WTC11 (cell line): ENCODE data around the gene CYP27A1. TPM values are rescaled to one million over a fixed set of nuclear protein-coding genes. Genes with fewer than 3 reads are reported as not detected.

Experiments used
- ATAC-seq: fragments of 200-7000 bp; cut with Tn5 transposase; 2 replicates; pipeline ENCODE4 v1.10.0; 2021; ENCODE audit warnings: mild to moderate bottlenecking, moderate library complexity
- CTCF ChIA-PET: fragments of 300-600 bp; sonication (Branson Sonifier 250); formaldehyde crosslinking; loops from one replicate; lab custom pipeline; 2021; ENCODE audit warnings: antibody characterized with exemption; lab: Charles Lee
- POLR2A ChIA-PET: fragments of 350-600 bp; sonication (Branson Sonifier 250); formaldehyde crosslinking; loops from one replicate; lab custom pipeline; 2021; ENCODE audit warnings: antibody characterized with exemption; lab: Charles Lee
- DNase-seq: peaks from one replicate; pipeline ENCODE4 v3.0.0; 2021; ENCODE audit warnings: low spot score
- H3K27ac Mint-ChIP-seq: 2 replicates; pipeline ENCODE4 v1.8.0; 2021; ENCODE audit warnings: mixed read lengths
- H3K27me3 Mint-ChIP-seq: 2 replicates; pipeline ENCODE4 v1.8.0; 2021; ENCODE audit warnings: low read depth, mild to moderate bottlenecking, moderate library complexity, mixed read lengths
- H3K36me3 Mint-ChIP-seq: 2 replicates; pipeline ENCODE4 v1.8.0; 2021; ENCODE audit warnings: mixed read lengths
- H3K4me1 Mint-ChIP-seq: 2 replicates; pipeline ENCODE4 v1.8.0; 2022; ENCODE audit warnings: mixed read lengths
- H3K4me3 Mint-ChIP-seq: 2 replicates; pipeline ENCODE4 v1.8.0; 2021; ENCODE audit warnings: mild to moderate bottlenecking, moderate library complexity, mixed read lengths
- H3K9me3 Mint-ChIP-seq: 2 replicates; pipeline ENCODE4 v1.8.0; 2021; ENCODE audit warnings: mixed read lengths
- E2F4 ChIP-seq: sonication (generic); formaldehyde crosslinking; IDR thresholded peaks from 2 replicates; pipeline ENCODE4 v1.8.1; 2022; ENCODE audit warnings: low read depth, mild to moderate bottlenecking, moderate library complexity, missing genetic modification reagents, borderline replicate concordance
- ESRRA ChIP-seq: sonication (generic); formaldehyde crosslinking; IDR thresholded peaks from 2 replicates; pipeline ENCODE4 v1.8.1; 2022; ENCODE audit warnings: mild to moderate bottlenecking, missing genetic modification reagents, borderline replicate concordance
- GRHL2 ChIP-seq: fragments of 250-450 bp; sonication (Bioruptor Pico); IDR thresholded peaks from 2 replicates; pipeline ENCODE4 v1.8.0; 2022; ENCODE audit warnings: mild to moderate bottlenecking, moderate library complexity; ENCODE audit not compliant: insufficient replicate concordance, severe bottlenecking
- GTF2I ChIP-seq: fragments of 250-450 bp; sonication (Bioruptor Pico); conservative IDR thresholded peaks from 2 replicates; pipeline ENCODE4 v1.4.0; 2021; ENCODE audit warnings: mild to moderate bottlenecking
- NFYB ChIP-seq: sonication (generic); formaldehyde crosslinking; conservative IDR thresholded peaks from 2 replicates; pipeline ENCODE4 v1.8.0; 2022; ENCODE audit warnings: low read depth, missing genetic modification reagents
- ZBTB21 ChIP-seq: sonication (generic); formaldehyde crosslinking; IDR thresholded peaks from 2 replicates; pipeline ENCODE4 v1.8.1; 2023; ENCODE audit warnings: mild to moderate bottlenecking, missing genetic modification reagents, borderline replicate concordance
- ZNF425 ChIP-seq: fragments of 250-450 bp; sonication (Bioruptor Pico); conservative IDR thresholded peaks from 2 replicates; pipeline ENCODE4 v1.9.0; 2021; ENCODE audit warnings: mild to moderate bottlenecking
- total RNA-seq: library from RNA; stranded (reverse); gene quantifications from 3 replicates; pipeline ENCODE4 v1.2.3, GENCODE V29; 2021
- TF ChIP-seq, protein P1 (sequence below): sonication (generic); formaldehyde crosslinking; IDR thresholded peaks from 2 replicates; pipeline ENCODE4 v1.8.1; 2022; ENCODE audit warnings: low read depth, missing genetic modification reagents, borderline replicate concordance
- TF ChIP-seq, protein P2 (sequence below): sonication (generic); formaldehyde crosslinking; IDR thresholded peaks from 2 replicates; pipeline ENCODE4 v1.8.0; 2022; ENCODE audit warnings: mild to moderate bottlenecking, missing genetic modification reagents
- TF ChIP-seq, protein P3 (sequence below): fragments of 200-600 bp; IDR thresholded peaks from 2 replicates; pipeline ENCODE4 v1.8.0; 2022; ENCODE audit warnings: antibody characterized with exemption
- TF ChIP-seq, protein P4 (sequence below): sonication (generic); formaldehyde crosslinking; IDR thresholded peaks from 2 replicates; pipeline ENCODE4 v1.8.1; 2023; ENCODE audit warnings: mild to moderate bottlenecking, missing genetic modification reagents
- TF ChIP-seq, protein P5 (sequence below): fragments of 250-450 bp; sonication (Bioruptor Pico); IDR thresholded peaks from 2 replicates; pipeline ENCODE4 v1.9.0; 2021; ENCODE audit warnings: mild to moderate bottlenecking
- TF ChIP-seq, protein P6 (sequence below): sonication (generic); formaldehyde crosslinking; IDR thresholded peaks from 2 replicates; pipeline ENCODE4 v1.8.1; 2022; ENCODE audit warnings: mild to moderate bottlenecking, missing genetic modification reagents, moderate library complexity, borderline replicate concordance
- TF ChIP-seq, protein P7 (sequence below): sonication (generic); formaldehyde crosslinking; IDR thresholded peaks from 2 replicates; pipeline ENCODE4 v1.8.1; 2023; ENCODE audit warnings: mild to moderate bottlenecking, missing genetic modification reagents, borderline replicate concordance

CYP27A1 gene
- total RNA-seq, 1 experiment from 2014 or later = 5.6 TPM

- no peak for DNase-seq
- H3K4me3 Mint-ChIP-seq = no peak overlapping the region
- CTCF ChIA-PET = interaction anchor here (0.6 to 0.9 kb wide), 2 partner anchors 19 to 152 kb away, joined by 4 to 9 read pairs; no protein-coding TSS in a partner anchor
- H3K27me3 Mint-ChIP-seq = peaks cover 5% of the 10 kb centered on the region
- no peak overlapping the region for H3K27ac Mint-ChIP-seq
- H3K36me3 Mint-ChIP-seq = no peaks in the 10 kb centered on the region
- TF ChIP-seq ESRRA (CRISPR knock-in tag) (no peak), GRHL2 (CRISPR knock-in tag) (no peak), NFYB (CRISPR knock-in tag) (no peak), E2F4 (CRISPR knock-in tag) (no peak), GTF2I (no peak)
- TF ChIP-seq, protein P1, sequence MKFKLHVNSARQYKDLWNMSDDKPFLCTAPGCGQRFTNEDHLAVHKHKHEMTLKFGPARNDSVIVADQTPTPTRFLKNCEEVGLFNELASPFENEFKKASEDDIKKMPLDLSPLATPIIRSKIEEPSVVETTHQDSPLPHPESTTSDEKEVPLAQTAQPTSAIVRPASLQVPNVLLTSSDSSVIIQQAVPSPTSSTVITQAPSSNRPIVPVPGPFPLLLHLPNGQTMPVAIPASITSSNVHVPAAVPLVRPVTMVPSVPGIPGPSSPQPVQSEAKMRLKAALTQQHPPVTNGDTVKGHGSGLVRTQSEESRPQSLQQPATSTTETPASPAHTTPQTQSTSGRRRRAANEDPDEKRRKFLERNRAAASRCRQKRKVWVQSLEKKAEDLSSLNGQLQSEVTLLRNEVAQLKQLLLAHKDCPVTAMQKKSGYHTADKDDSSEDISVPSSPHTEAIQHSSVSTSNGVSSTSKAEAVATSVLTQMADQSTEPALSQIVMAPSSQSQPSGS (CRISPR knock-in tag) = no peak
- TF ChIP-seq, protein P2, sequence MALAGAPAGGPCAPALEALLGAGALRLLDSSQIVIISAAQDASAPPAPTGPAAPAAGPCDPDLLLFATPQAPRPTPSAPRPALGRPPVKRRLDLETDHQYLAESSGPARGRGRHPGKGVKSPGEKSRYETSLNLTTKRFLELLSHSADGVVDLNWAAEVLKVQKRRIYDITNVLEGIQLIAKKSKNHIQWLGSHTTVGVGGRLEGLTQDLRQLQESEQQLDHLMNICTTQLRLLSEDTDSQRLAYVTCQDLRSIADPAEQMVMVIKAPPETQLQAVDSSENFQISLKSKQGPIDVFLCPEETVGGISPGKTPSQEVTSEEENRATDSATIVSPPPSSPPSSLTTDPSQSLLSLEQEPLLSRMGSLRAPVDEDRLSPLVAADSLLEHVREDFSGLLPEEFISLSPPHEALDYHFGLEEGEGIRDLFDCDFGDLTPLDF (CRISPR knock-in tag) = no peak
- TF ChIP-seq, protein P3, sequence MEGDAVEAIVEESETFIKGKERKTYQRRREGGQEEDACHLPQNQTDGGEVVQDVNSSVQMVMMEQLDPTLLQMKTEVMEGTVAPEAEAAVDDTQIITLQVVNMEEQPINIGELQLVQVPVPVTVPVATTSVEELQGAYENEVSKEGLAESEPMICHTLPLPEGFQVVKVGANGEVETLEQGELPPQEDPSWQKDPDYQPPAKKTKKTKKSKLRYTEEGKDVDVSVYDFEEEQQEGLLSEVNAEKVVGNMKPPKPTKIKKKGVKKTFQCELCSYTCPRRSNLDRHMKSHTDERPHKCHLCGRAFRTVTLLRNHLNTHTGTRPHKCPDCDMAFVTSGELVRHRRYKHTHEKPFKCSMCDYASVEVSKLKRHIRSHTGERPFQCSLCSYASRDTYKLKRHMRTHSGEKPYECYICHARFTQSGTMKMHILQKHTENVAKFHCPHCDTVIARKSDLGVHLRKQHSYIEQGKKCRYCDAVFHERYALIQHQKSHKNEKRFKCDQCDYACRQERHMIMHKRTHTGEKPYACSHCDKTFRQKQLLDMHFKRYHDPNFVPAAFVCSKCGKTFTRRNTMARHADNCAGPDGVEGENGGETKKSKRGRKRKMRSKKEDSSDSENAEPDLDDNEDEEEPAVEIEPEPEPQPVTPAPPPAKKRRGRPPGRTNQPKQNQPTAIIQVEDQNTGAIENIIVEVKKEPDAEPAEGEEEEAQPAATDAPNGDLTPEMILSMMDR = no peak
- TF ChIP-seq, protein P4, sequence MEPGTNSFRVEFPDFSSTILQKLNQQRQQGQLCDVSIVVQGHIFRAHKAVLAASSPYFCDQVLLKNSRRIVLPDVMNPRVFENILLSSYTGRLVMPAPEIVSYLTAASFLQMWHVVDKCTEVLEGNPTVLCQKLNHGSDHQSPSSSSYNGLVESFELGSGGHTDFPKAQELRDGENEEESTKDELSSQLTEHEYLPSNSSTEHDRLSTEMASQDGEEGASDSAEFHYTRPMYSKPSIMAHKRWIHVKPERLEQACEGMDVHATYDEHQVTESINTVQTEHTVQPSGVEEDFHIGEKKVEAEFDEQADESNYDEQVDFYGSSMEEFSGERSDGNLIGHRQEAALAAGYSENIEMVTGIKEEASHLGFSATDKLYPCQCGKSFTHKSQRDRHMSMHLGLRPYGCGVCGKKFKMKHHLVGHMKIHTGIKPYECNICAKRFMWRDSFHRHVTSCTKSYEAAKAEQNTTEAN (CRISPR knock-in tag) = no peak
- TF ChIP-seq, protein P5, sequence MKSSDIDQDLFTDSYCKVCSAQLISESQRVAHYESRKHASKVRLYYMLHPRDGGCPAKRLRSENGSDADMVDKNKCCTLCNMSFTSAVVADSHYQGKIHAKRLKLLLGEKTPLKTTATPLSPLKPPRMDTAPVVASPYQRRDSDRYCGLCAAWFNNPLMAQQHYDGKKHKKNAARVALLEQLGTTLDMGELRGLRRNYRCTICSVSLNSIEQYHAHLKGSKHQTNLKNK (CRISPR knock-in tag) = no peak
- TF ChIP-seq, all 79 proteins: peak for 0
- Mint-ChIP-seq H3K9me3 (no peaks in the 10 kb centered on the region), H3K4me1 (no peaks in the 10 kb centered on the region)
- POLR2A ChIA-PET = no interaction called here
- ATAC-seq = no peak
Measured at GRCh38 chr2:218828477-218828778, 46.5 kb downstream of the CYP27A1 start.

- Mint-ChIP-seq H3K27me3 (peaks cover 5% of the 10 kb centered on the region), H3K4me3 (no peak overlapping the region), H3K36me3 (no peaks in the 10 kb centered on the region), H3K9me3 (no peaks in the 10 kb centered on the region), H3K27ac (no peak overlapping the region), H3K4me1 (no peaks in the 10 kb centered on the region)
- POLR2A ChIA-PET = interaction anchor here (0.6 kb wide), 1 partner anchor 28 kb away, joined by 5 read pairs; no protein-coding TSS in a partner anchor
- ATAC-seq (no peak), DNase-seq (no peak)
- CTCF ChIA-PET = interaction anchor here (1.7 kb wide), 1 partner anchor 17 kb away, joined by 8 read pairs; no protein-coding TSS in a partner anchor
- TF ChIP-seq ZBTB21 = no peak
- TF ChIP-seq, protein P6, sequence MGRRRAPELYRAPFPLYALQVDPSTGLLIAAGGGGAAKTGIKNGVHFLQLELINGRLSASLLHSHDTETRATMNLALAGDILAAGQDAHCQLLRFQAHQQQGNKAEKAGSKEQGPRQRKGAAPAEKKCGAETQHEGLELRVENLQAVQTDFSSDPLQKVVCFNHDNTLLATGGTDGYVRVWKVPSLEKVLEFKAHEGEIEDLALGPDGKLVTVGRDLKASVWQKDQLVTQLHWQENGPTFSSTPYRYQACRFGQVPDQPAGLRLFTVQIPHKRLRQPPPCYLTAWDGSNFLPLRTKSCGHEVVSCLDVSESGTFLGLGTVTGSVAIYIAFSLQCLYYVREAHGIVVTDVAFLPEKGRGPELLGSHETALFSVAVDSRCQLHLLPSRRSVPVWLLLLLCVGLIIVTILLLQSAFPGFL = no peak
- TF ChIP-seq, protein P1 (CRISPR knock-in tag) = no peak
- TF ChIP-seq, protein P7, sequence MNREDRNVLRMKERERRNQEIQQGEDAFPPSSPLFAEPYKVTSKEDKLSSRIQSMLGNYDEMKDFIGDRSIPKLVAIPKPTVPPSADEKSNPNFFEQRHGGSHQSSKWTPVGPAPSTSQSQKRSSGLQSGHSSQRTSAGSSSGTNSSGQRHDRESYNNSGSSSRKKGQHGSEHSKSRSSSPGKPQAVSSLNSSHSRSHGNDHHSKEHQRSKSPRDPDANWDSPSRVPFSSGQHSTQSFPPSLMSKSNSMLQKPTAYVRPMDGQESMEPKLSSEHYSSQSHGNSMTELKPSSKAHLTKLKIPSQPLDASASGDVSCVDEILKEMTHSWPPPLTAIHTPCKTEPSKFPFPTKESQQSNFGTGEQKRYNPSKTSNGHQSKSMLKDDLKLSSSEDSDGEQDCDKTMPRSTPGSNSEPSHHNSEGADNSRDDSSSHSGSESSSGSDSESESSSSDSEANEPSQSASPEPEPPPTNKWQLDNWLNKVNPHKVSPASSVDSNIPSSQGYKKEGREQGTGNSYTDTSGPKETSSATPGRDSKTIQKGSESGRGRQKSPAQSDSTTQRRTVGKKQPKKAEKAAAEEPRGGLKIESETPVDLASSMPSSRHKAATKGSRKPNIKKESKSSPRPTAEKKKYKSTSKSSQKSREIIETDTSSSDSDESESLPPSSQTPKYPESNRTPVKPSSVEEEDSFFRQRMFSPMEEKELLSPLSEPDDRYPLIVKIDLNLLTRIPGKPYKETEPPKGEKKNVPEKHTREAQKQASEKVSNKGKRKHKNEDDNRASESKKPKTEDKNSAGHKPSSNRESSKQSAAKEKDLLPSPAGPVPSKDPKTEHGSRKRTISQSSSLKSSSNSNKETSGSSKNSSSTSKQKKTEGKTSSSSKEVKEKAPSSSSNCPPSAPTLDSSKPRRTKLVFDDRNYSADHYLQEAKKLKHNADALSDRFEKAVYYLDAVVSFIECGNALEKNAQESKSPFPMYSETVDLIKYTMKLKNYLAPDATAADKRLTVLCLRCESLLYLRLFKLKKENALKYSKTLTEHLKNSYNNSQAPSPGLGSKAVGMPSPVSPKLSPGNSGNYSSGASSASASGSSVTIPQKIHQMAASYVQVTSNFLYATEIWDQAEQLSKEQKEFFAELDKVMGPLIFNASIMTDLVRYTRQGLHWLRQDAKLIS (CRISPR knock-in tag) = no peak
- no peak for TF ChIP-seq ZNF425 (CRISPR knock-in tag)
Measured at GRCh38 chr2:218829868-218830451, 48.0 kb downstream of the CYP27A1 start.
